Immature natural killer cell (primary cell): Measurements from ENCODE around the gene VSTM2L. TPM values are rescaled to one million over a fixed set of nuclear protein-coding genes. Genes with fewer than 3 reads are reported as not detected.

Experiments used
- polyA plus RNA-seq, 3 donors: library from polyadenylated mRNA; unstranded; fragments of 300-500 nt; fragmentation: Illumina TruSeq; gene quantifications; one replicate each; pipeline ENCODE4 v1.2.3, GENCODE V29; 2021

The VSTM2L gene
- polyA plus RNA-seq, 3 donors from 2014 or later, result not detected

Other genes with a start within 250 kb of the VSTM2L start
- gene CTNNBL1, start 209.1 kb upstream of the VSTM2L start, polyA plus RNA-seq, result 100 to 1,000 TPM in 2 of 3 donors, 10 to 100 TPM in 1; 99.5 to 109 (median 105) TPM
- 10 to 100 TPM in 2 of 3 donors, 1 to 10 TPM in 1; 8.8 to 17.7 (median 15.4) TPM for gene TTI1, start 130.3 kb downstream of the VSTM2L start, polyA plus RNA-seq
- gene RPRD1B, start 130.6 kb downstream of the VSTM2L start, polyA plus RNA-seq, result 1 to 10 TPM; 2.0 to 4.3 (median 2.1) TPM